MM.1S (cell line): ENCODE measurements around the gene COL13A1.

ENCODE experiments used
- DNase-seq: peaks from one replicate; pipeline ENCODE4 v3.0.0-alpha.2; 2015
- H2AFZ ChIP-seq: fragments of 300-600 bp; sonication (generic); 2 replicates; pipeline ENCODE4 v1.6.0; 2016; ENCODE audit warnings: antibody characterized with exemption, low read length
- H3F3A ChIP-seq: fragments of 300-600 bp; sonication (generic); 2 replicates; pipeline ENCODE4 v1.6.1; 2016; ENCODE audit warnings: mild to moderate bottlenecking, antibody characterized with exemption, low read length, moderate library complexity, mixed read lengths; ENCODE audit not compliant: insufficient read depth
- H3K27ac ChIP-seq: fragments of 300-600 bp; sonication (generic); 2 replicates; pipeline ENCODE4 v1.5.1; 2016; ENCODE audit warnings: mild to moderate bottlenecking, low read length
- H3K27me3 ChIP-seq: fragments of 300-600 bp; sonication (generic); replicated peaks from 2 replicates; pipeline ENCODE4 v1.6.0; 2016; ENCODE audit warnings: low read length; ENCODE audit not compliant: insufficient read depth
- H3K36me3 ChIP-seq: fragments of 300-600 bp; sonication (generic); replicated peaks from 2 replicates; pipeline ENCODE4 v1.6.1; 2016; ENCODE audit warnings: mild to moderate bottlenecking, low read length, mixed read lengths; ENCODE audit not compliant: insufficient read depth
- H3K4me1 ChIP-seq: fragments of 300-600 bp; sonication (generic); 2 replicates; pipeline ENCODE4 v1.6.1; 2016; ENCODE audit warnings: low read length, mixed read lengths
- H3K4me2 ChIP-seq: fragments of 300-600 bp; sonication (generic); 2 replicates; pipeline ENCODE4 v1.6.0; 2016; ENCODE audit warnings: low read depth, low read length
- H3K4me3 ChIP-seq: fragments of 300-600 bp; sonication (generic); 2 replicates; pipeline ENCODE4 v1.5.1; 2016; ENCODE audit warnings: low read length, mixed read lengths
- H3K79me2 ChIP-seq: fragments of 300-600 bp; sonication (generic); 2 replicates; pipeline ENCODE4 v1.6.1; 2016; ENCODE audit warnings: mixed run types, low read length, mixed read lengths
- H3K9ac ChIP-seq: fragments of 300-600 bp; sonication (generic); 2 replicates; pipeline ENCODE4 v1.6.1; 2016; ENCODE audit warnings: low read length, mixed read lengths
- H3K9me2 ChIP-seq: fragments of 300-600 bp; sonication (generic); replicated peaks from 2 replicates; pipeline ENCODE4 v1.6.1; 2016; ENCODE audit warnings: mild to moderate bottlenecking, low read length, mixed read lengths; ENCODE audit not compliant: insufficient read depth
- H3K9me3 ChIP-seq: fragments of 300-600 bp; sonication (generic); replicated peaks from 2 replicates; pipeline ENCODE4 v1.6.1; 2016; ENCODE audit warnings: mild to moderate bottlenecking, low read length, mixed read lengths; ENCODE audit not compliant: insufficient read depth
- H4K20me1 ChIP-seq: fragments of 300-600 bp; sonication (generic); 2 replicates; pipeline ENCODE4 v1.6.1; 2016; ENCODE audit warnings: mild to moderate bottlenecking, low read length, moderate library complexity, mixed read lengths; ENCODE audit not compliant: insufficient read depth
- CTCF ChIP-seq: fragments of 300-600 bp; sonication (generic); IDR thresholded peaks from 2 replicates; pipeline ENCODE4 v1.5.1; 2016; ENCODE audit warnings: antibody characterized with exemption, low read length, mixed read lengths
- EZH2 ChIP-seq: fragments of 300-600 bp; sonication (generic); optimal IDR thresholded peaks from 2 replicates; pipeline ENCODE3; 2017; ENCODE audit warnings: low read depth, mild to moderate bottlenecking, antibody characterized with exemption, low read length, mixed read lengths
- EZH2phosphoT487 ChIP-seq: fragments of 300-600 bp; sonication (generic); IDR thresholded peaks from 2 replicates; pipeline ENCODE4 v1.6.1; 2018; ENCODE audit warnings: antibody characterized with exemption, low read length

COL13A1 gene

GRCh38 chr10:69893271-69893900 is 91.7 kb downstream of the COL13A1 start:
- no peak for TF ChIP-seq EZH2phosphoT487
- no peak for TF ChIP-seq CTCF
- no peak overlapping the region for H3K27ac ChIP-seq

GRCh38 chr10:69894156-69894555 is 92.5 kb downstream of the COL13A1 start:
- Histone ChIP-seq H4K20me1 (no peaks in the 10 kb centered on the region), H3K27me3 (peaks cover 86% of the 10 kb centered on the region), H3K4me1 (no peaks in the 10 kb centered on the region), H3K79me2 (no peaks in the 10 kb centered on the region), H2AFZ (no peak overlapping the region), H3K9me2 (no peaks in the 10 kb centered on the region), H3K4me3 (no peak overlapping the region), H3K9me3 (no peaks in the 10 kb centered on the region), H3K36me3 (no peaks in the 10 kb centered on the region), H3K9ac (no peak overlapping the region), H3F3A (no peaks in the 10 kb centered on the region), H3K4me2 (no peak overlapping the region), H3K27ac (no peak overlapping the region)
- no peak for TF ChIP-seq EZH2phosphoT487
- TF ChIP-seq EZH2, result no peak
- TF ChIP-seq CTCF, result no peak
- DNase-seq, result no peak

More at GRCh38 chr10:69893271-69893900, 91.7 kb downstream of the COL13A1 start:
- H3K79me2 ChIP-seq, result no peaks in the 10 kb centered on the region
- no peaks in the 10 kb centered on the region for H3K9me2 ChIP-seq
- no peaks in the 10 kb centered on the region for H3K4me1 ChIP-seq
- no peak overlapping the region for H3K9ac ChIP-seq
- no peaks in the 10 kb centered on the region for H3F3A ChIP-seq
- H4K20me1 ChIP-seq, result no peaks in the 10 kb centered on the region
- H3K36me3 ChIP-seq, result no peaks in the 10 kb centered on the region
- H3K4me3 ChIP-seq, result no peak overlapping the region
- H3K9me3 ChIP-seq, result no peaks in the 10 kb centered on the region
- DNase-seq, result no peak
- no peak overlapping the region for H2AFZ ChIP-seq
- H3K27me3 ChIP-seq, result peaks cover 83% of the 10 kb centered on the region
- no peak overlapping the region for H3K4me2 ChIP-seq

- H3K4me2 ChIP-seq, result no peak overlapping the region
These were observed 94.1 kb downstream of the COL13A1 start for GRCh38 chr10:69895759-69896158.

More at GRCh38 chr10:69895759-69896158, 94.1 kb downstream of the COL13A1 start:
- TF ChIP-seq CTCF, result no peak
- TF ChIP-seq EZH2phosphoT487, result no peak
- TF ChIP-seq EZH2, result no peak
- H4K20me1 ChIP-seq, result no peaks in the 10 kb centered on the region
- H3K36me3 ChIP-seq, result no peaks in the 10 kb centered on the region
- no peaks in the 10 kb centered on the region for H3K4me1 ChIP-seq
- no peak overlapping the region for H3K27ac ChIP-seq
- H2AFZ ChIP-seq, result no peak overlapping the region
- H3K9me3 ChIP-seq, result no peaks in the 10 kb centered on the region
- no peak for DNase-seq
- no peaks in the 10 kb centered on the region for H3K9me2 ChIP-seq
- H3F3A ChIP-seq, result no peaks in the 10 kb centered on the region
- H3K27me3 ChIP-seq, result peaks cover 89% of the 10 kb centered on the region
- H3K79me2 ChIP-seq, result no peaks in the 10 kb centered on the region
- no peak overlapping the region for H3K4me3 ChIP-seq
- no peak overlapping the region for H3K9ac ChIP-seq
